SK-N-MC (cell line): ENCODE data around the gene LMO3.

Experiments used
- EZH2 ChIP-seq: fragments of 200-600 bp; sonication (generic); IDR thresholded peaks from one replicate; pipeline ENCODE4 v1.6.1; 2017; ENCODE audit warnings: antibody characterized with exemption
- POLR2AphosphoS5 ChIP-seq: IDR thresholded peaks from 2 replicates; pipeline ENCODE4 v1.6.1; 2012; ENCODE audit warnings: mild to moderate bottlenecking, low read depth, low read length, borderline replicate concordance

- TF ChIP-seq POLR2AphosphoS5 (no peak), EZH2 (no peak)
Measured at GRCh38 chr12:16593546-16593945, 12.4 kb downstream of the LMO3 start.
